HG02870 (cell line): ENCODE measurements around the gene MEN1.
A peak's percentile ranks its signal among the peaks of the same experiment; 100 is the strongest.

Experiments
- ATAC-seq: cut with Tn5 transposase; IDR thresholded peaks from one replicate; pipeline ENCODE4 v1.9.1; 2021; ENCODE audit warnings: mild to moderate bottlenecking, moderate library complexity; ENCODE audit not compliant: unreplicated experiment

Gene MEN1

DNA sequence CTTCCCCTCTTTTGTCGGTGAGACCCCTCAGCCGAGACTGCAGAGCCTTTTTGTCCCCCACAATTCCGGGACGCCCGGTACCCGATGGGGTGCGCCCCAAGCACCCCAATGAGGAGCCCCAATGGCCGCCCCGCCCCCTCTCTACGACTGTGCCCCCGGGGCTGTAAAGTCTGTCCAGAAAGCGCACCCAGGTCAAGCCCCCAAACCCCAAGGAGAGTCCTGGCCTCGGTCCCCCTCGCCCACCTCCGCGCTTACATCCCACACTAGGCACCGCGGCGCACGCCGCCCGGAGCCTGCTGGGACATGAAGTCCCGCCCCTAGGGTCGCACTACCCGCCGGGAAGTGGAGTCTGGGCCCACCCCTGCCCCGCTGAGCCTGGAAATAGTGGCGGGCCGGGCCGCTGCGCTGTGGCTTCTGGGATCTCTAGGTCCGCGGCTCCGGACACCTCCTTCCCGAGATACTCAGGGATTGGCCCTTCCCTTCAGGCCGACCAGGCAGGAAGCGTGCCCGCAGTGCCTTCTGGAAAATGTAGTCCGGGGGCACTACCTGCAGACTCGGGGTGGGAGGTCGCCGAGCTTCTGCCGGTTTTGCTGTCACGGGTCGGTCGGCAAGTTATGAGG is at the start of gene MEN1:
MEN1 (minus strand) TSS at position 281 of the 620 bp plus-strand sequence. CDS start 442 bp downstream, outside the sequence.
- peak; percentile 80 for ATAC-seq

DNA sequence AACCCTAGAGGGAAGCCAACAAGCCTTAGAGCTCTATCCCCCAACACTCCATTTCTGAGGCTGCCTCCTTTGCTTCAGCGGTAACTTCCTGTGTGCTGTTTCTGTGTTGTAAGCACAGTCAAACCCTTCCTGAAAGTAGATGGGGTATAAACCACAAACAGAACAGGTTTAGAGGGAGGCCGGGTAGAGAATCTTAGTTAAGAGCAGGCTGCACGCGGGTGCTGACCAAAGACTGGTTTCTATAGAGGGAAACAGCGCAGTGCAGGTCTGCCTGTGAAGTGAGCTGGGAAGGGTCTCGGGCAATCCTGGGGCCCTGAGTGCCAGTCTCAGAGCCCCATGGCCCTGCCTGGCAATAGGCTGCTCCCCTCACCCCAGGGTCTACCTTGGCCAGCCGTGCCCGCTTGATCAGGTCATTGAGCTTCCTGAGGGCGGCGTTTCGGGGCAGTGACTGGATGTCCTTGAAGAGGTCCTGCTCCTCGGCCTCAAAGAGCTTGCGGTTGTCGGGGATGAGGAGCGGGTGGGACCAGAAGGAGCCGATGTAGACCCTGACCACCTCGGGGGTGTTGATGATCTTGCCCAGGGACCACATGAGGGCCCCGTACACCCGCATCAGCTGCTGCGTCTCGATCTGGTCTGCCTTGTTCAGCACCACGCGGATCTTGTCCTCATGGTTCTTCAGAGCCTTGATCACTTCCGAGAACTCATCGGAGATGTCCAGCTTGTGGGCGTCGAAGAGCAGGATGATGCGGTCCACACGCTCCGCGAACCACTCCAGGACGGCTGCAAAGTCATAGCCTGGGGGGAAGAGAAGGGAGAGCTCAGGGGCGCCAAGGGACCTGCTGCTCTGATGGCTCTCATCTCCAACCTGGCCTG is 49.4 kb upstream of the MEN1 start:
- ATAC-seq: peak; percentile 62

DNA sequence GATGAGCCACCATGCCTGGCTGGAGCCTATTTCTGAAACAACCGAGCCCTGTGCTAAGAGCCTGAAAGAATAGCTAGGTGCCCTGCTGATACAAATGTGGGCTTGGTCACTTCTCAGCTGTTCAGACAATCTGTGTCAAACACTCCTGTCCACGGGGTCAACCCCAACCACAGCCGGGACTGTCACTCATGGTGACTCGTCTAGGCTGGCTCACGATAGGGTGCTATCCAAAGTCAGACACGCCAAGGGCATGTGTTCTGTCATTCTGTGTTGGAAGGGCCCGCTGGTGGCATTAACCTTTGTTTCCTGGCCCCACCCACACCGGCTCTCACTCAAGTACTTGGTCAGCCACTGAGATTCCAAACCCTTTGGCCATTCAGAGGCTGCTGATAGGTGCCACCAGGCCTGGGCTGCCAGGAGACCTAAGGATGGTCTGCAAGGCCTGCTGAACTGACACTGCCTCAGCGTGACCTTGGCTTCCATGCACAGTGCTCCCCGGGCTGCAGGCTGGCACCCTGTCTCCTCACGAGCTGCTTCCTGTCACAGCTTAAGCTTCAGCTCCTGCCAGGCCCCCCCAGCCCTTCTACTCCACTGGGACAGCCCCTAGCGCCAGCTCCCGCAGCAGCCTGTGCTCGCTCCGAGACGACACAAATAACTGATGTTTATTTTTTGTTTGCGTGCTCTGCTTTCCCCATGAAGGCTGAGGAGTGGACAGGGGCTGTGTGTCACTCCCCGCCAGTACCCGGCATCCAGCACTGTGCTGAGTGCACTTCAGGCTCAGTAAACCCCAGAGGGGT is 48.3 kb upstream of the MEN1 start:
- ATAC-seq: peak; percentile 7

DNA sequence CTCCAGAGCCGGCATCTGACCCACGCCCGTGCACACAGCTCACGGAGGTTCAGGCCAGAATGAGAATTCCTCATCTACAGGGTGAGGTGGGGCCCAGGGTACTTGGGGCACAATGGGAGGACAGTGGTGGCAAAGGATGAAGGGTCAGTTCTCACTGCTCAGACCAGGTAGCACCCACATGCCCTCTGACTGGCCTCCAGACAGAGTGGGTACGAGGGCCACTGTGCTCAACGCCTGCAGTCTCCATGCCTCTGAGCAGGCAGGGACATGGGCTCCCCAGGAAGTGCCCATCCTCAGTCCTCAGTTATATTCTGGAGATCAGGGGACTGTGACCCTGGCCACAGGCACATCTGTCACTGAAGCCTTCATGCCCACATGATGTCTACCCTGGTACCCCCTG is 47.1 kb upstream of the MEN1 start:
- no peak for ATAC-seq

DNA sequence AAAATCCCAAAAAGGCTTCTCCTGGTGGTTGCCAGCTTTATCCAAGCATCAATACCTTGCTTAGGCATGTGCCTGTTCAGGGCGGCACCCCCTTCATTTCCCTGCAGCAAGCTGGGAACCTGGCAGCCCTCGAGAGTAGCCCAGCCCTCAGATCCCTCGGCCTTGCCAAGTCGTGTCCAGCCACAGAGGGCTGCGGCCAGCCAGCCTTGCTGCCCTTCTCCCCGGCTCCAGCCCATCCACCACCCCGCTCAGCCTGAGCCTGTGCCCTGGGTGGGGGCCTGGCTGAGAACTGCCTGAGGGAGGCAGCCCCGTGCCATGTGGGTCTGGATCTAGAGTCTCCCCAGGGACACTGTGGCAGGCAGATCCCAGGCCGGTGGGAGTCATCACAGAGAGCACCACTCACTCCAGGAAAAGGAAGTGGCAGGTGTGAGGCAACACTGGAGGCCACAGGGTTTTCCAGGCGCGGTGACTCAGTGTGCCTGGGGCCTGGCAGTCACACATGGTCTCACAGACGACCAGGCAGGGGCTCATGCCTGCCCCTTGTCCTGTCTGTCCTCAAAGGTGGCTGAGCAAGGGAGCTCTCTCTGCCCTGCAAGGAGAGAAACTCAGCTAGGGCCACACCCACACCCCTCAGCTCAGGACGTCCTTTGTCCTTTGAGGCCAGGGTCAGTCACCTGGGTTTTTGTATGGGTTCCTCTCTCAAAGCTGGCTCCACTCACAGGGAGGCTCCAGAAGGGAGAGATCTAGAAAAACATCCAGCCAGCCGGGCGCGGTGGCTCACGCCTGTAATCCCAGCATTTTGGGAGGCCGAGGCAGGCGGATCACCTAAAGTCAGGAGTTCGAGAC is 46.3 kb upstream of the MEN1 start:
- no peak for ATAC-seq

DNA sequence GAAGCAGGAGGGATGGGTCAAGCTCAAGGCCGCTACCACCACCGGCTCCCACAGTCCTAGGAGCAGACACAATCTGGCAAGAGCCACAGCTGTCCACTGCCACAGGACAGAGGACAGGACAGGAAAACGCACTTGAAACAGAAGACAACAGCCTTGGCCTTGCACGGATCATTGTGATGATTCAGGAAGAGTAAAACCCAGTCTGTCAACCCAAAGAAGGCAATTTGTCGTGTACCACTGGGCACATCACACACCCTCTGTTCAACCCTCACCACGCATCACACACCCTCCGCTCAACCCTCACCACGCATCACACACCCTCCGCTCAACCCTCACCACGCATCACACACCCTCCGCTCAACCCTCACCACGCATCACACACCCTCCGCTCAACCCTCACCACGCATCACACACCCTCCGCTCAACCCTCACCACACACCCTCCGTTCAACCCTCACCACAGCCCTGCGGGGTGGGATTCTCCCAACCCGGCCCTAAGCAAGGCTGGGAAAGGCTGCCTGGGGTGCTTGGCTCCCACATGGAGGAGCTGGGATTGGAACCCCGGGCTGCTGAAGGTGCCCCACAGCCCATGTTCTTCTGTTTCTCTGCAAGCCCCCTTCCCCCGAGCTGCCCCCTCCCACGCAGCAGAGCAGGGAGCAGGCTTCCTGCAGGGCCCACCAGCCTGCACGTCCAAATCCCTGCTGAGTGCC is 45.4 kb upstream of the MEN1 start:
- no peak for ATAC-seq

DNA sequence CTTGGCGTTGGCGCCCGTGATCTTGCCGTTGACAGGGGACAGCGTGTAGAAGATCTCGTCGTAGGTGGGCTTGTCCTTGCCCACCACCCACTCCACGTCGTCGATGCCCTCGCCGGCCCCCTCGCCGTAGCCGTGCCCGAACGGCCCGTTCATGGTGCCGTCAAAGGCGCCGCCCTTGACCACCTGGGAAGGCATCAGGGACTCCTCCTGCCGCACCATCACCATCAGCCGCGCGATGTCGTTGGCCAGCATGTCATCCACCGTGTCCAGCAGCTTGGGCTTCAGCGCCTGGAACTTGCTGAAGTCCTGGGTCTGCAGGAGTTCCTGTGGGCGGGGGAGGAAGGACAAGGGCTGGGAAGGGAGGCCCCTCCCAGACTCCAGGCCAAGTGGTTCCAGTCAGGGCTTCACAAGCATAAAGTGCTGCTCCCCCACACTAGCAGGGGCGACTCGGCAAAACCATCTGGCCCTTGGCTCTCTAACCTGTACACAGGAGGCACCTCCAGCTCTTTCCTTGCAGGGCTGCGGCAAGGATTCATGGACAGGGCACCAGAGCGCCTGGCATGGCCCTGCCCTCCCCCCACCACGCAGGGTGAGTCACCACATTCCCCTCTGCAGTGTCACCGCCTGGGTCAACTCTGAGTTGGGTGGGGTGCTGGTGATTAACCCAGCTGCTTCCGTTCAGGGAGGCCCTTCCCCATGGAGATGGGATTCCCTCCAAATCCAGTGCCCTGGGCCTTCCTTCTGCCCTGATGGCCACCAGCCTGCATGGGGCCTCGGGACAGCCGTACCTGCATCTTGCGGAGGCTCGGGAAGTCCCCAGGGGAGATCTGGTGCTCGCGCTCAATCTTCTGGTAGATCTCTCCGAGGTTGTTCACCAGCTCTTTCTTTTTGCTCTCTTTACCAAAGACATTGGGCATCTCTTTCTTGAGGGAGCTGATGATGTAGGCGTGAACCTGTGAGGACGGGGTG is 44.5 kb upstream of the MEN1 start:
- no peak for ATAC-seq

DNA sequence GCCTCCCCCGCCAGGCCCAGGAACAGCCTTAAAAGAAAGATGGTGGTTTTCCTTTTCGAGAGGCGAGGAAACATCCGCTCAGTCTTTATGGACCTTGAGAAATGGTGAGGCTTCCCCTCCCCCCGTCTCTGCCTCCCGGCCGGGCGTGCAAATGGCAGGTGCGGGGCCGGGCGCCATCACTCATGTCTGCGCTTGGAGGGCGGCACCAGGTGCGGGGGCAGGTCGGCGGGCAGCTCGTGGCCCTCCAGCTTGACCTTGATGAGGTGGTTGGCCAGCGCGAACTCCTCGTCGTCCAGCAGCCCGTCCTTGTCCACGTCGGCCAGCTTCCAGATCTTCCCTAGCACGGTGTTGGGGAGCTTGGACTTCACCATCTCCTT is 43.8 kb upstream of the MEN1 start:
- no peak for ATAC-seq

DNA sequence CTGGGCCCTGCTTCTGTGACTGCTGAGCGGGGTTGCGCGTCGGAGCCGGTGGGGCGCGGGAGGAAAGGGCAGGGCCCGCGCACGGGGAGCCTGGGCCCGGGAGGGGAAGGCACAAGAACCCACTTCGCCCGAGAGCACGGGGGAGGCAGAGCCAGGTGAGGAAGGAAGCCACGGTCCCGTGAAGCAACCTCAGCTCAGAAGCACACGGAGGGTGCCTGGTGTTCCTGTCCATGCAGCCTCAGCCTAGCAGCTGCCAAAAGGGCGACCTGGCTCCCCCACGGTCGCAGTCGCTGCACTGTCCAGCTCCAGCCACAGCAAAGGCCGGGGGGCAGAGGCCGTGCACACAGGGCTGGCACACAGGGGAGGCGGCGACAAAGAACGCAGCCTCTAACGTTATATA is 43.4 kb upstream of the MEN1 start:
- no peak for ATAC-seq

DNA sequence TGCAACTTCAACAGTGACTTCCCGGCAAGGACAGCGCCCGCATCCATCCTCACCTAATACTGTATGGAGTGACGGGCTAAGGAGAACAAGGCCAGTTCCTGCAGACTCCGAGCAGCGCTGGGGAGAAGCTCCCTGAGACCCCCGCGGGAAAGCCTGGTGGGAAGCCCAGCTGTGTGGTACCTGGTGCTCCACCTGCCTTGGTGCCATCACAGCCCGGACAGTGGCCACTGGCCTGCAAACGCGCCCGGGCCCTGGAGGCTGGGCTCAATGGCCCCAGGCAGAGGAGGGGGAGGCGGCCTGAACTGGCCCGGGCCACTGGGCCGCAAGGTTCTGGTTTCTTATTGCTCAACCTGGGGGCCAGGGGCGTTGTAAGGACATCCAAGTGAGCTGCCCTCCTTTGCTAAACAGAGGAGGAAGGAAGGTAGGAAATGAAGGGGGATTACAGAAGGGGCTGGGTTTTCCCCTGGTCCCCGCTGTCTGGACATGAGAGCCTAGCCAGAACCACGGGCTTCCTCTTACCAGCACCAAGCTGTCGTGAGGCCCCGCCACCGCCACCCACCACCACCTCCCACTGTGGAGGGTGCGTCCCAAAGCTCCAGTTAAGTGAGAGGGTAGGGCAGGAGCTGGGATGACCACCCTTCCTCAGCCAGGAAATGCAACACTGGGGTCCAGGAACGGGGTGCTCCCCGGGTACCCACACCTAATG is 42.6 kb upstream of the MEN1 start:
- ATAC-seq: no peak

DNA sequence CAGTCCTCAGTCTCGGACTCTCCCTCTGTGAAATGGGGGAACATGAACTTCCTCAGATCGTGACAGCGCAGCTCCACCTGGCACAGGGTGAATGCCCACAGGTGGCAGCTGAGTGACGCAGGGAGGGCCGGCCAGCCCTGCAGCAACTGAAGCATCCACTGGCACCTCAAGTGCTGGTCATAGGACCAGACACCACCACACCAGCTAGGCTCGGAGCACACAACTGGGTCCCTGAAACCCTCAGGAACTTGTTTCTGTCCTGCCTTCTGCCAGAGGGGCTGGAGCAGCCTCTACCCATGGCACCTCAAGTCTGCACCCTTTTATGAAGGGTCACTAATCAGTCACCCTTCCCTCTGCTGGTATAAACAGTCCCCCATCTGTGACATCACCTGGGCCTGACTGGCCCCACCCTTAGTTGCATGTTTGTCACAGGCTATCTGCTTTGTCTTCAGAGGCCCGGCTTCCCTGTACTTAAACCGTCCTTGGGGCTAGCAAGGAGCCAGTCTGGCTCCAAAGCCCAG is 41.5 kb upstream of the MEN1 start:
- ATAC-seq: no peak

DNA sequence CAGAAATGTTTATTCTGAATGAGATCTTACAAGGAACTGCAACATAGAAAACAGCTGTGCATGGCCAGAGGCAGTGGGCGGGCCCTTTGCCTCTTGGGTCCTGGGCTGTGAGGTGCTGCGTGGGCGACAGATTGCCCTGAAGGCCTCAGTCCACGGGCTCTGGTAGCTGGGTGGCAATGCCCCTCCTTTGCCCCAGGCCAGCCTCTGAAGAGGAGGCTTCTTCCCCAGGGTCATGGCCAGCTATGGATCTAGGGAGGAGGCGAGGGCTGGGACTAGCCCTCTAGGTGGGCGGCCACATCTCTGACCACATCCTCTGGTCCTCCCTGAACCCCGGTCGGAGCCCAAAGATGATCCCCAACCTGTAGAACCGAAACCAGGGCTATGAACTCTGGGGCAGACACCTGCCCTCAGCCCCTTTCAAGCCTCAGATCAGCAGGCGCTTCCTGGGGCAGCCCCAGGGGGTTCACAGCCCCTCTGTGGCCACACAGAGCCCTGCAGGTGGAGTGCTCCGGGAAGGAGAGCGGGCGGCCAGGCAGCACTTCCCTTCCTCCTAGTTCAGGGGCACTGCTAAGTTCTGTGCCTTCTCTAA is 40.7 kb upstream of the MEN1 start:
- peak; percentile 46 for ATAC-seq

DNA sequence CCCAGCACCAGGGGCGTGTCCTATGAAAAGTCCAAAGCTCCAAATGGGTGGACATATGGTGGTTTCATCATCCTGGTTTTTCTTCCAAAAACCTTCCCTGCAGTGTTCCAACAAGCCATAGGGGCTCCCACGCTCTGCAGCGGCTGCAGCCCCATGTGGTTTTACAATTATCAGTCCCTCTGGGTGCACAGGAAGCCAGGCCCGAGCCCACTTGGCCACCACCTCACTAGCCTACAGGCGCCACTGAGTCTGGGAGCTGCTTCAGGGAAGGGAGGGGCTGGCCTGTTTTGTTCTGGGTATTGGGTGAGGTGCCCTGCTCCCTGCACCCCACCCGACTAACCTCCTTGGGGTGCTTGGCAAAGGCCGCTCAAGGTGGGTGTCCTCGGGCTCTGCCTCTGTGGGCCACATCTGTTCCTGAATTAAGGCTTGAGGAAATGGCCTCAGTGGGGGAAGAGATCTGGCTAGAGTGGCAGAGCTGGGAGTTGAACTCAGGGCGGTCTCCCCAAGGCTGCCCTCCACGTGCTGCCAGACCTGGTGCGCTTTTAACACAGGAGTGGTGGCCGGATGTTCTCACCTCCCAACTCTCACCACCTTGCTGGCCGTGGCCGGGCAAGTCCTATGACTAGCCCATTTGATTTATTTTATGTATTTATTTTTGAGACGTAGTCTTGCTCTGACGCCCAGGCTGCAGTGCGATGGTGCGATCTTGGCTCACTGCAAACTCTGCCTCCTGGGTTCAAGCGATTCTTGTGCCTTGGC is 39.4 kb upstream of the MEN1 start:
- ATAC-seq: no peak

DNA sequence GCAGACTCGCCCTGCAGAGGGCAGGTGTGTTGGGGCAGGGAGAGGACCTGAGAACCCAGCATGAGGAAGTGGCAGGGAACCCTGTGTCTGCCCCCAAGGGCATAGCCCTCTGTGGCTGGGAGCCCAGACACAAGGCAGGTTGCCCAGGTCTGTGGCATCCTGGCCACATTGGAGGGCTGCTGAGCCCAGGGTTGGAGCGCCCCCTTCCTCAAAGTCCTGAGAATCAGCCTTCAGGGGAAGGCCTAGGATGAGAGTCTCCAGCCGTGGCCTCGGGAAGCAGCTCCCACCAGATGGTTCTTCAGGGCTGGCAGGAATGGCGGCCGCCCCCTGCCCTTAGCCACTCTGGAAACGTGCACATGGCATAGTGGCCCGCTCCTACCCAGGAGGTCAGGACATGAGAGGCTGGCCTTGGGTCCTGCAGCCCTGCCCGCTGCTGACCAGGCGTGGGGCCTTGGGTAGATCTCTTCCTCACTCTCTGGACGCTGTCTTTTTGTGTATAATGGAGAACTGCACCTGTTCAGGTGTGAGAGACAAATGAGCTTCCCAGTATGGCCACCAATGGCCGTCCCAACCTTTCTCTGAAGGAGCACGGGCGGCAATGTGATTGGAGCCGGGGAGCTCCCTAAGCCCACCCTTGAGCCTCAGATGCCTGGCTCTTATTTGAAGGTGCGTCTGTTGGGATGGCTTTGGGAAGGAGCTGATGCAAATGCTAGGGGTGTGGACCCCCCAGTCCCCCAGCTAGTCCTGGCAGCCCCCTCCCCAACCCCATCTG is 38.7 kb upstream of the MEN1 start:
- no peak for ATAC-seq

DNA sequence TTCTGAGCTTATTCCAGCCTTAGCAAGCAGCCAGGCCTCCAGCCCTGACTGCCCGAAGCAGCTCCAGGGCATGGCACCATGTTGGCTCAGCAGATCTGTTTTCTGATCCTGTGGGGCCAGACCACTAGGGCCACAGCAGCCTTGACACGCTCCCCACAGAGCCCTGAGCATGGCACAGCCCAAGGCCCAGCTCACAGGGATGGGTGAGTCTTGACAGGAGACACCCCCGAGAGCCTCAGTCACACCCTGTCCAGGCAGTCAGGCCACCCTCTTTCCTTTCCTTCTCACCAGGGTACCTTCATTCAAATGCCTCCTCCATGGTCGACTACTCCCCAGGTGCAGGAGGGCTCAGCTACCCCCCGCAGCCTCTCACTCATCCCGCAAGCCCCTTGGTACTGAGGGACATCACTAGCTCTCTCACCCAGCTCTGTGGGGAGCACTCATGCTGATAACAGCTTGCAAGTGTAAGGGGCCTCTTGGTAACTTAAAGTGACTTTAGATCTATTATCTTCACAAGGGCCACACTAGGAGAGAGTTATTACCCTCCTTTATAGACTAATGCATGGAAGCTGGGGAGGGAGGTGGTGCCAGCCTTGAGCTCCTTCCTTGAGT is 38.0 kb upstream of the MEN1 start:
- no peak for ATAC-seq
